Left ventricle myocardium inferior (tissue), 1 donor: ENCODE data around the gene RAPGEF4. TPM values are rescaled to one million over a fixed set of nuclear protein-coding genes. Genes with fewer than 3 reads are reported as not detected.

Experiments
- DNase-seq: peaks from one replicate; pipeline ENCODE4 v3.0.0-alpha.2; 2020
- H3K27ac ChIP-seq: fragments of 200-600 bp; replicated peaks from 2 replicates; pipeline ENCODE4 v1.8.0; 2021
- H3K27me3 ChIP-seq: fragments of 200-600 bp; 2 replicates; pipeline ENCODE4 v1.8.0; 2021; ENCODE audit warnings: low read depth
- H3K36me3 ChIP-seq: fragments of 200-600 bp; 2 replicates; pipeline ENCODE4 v1.8.0; 2021
- H3K4me1 ChIP-seq: fragments of 200-600 bp; 2 replicates; pipeline ENCODE4 v1.8.0; 2021
- H3K4me3 ChIP-seq: fragments of 200-600 bp; 2 replicates; pipeline ENCODE4 v1.8.0; 2021; ENCODE audit warnings: mild to moderate bottlenecking, moderate library complexity
- H3K9me3 ChIP-seq: fragments of 200-600 bp; replicated peaks from 2 replicates; pipeline ENCODE4 v1.8.0; 2021
- CTCF ChIP-seq: fragments of 200-600 bp; IDR thresholded peaks from 2 replicates; pipeline ENCODE4 v1.8.0; 2021; ENCODE audit warnings: antibody characterized with exemption, mild to moderate bottlenecking, borderline replicate concordance
- intact Hi-C: fragments of 100-400 bp; cut with micrococcal nuclease; formaldehyde crosslinking; loops from one replicate; pipeline ENCODE4 v1.11.0; 2022
- total RNA-seq: library from RNA; stranded (reverse); fragmentation: NEBNext Ultra II Directional; extraction: Animal tissue kit (Norgen Biotek cat#: 25700); gene quantifications from one replicate; pipeline ENCODE4 v1.2.1, GENCODE V29; 2021
- donor health status: DM: no; HTN: yes; CAD: no; lungs with severe emphysema.

RAPGEF4 gene
- total RNA-seq, 1 donor from 2014 or later, result 3.7 TPM

GRCh38 chr2:172877826-172878225 lies 142.2 kb downstream of the RAPGEF4 start:
- Histone ChIP-seq H3K27me3 (no peaks in the 10 kb centered on the region), H3K9me3 (peaks cover 4% of the 10 kb centered on the region), H3K27ac (no peak overlapping the region), H3K4me3 (no peak overlapping the region), H3K4me1 (no peaks in the 10 kb centered on the region), H3K36me3 (no peaks in the 10 kb centered on the region)
- intact Hi-C loops, result no loop called here
- no peak for DNase-seq
- no peak for TF ChIP-seq CTCF

GRCh38 chr2:172878260-172878659 lies 142.6 kb downstream of the RAPGEF4 start:
- H3K27ac ChIP-seq, result no peak overlapping the region
- no peak overlapping the region for H3K4me3 ChIP-seq
- H3K27me3 ChIP-seq, result no peaks in the 10 kb centered on the region
- no peak for DNase-seq
- intact Hi-C loops, result no loop called here
- peaks cover 4% of the 10 kb centered on the region for H3K9me3 ChIP-seq
- H3K36me3 ChIP-seq, result no peaks in the 10 kb centered on the region
- H3K4me1 ChIP-seq, result no peaks in the 10 kb centered on the region
- no peak for TF ChIP-seq CTCF

DNA sequence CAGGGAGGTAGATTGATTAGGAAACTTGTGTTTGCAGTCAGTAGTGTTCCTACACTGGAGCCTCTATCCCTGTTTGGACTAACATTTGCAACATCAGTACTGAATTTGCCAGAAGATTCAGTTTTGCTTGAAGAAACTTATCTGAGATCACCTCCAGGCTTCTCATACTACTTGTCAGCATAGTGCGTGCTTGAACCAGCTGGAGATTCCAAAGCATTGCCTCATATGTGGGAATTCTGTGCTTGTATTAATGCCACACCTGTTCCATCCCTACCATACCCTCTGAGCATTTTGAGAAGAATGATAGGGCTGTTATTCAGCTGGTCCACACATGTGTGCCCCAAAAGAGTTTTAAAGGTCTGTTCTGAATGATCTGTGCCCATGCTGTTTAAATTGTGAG lies 148.7 kb downstream of the RAPGEF4 start:
- Histone ChIP-seq H3K4me1 (peaks cover 12% of the 10 kb centered on the region), H3K27me3 (no peaks in the 10 kb centered on the region), H3K4me3 (no peak overlapping the region), H3K36me3 (no peaks in the 10 kb centered on the region), H3K27ac (no peak overlapping the region), H3K9me3 (no peaks in the 10 kb centered on the region)
- no peak for TF ChIP-seq CTCF
- DNase-seq, result no peak
- intact Hi-C loops, result no loop called here

DNA sequence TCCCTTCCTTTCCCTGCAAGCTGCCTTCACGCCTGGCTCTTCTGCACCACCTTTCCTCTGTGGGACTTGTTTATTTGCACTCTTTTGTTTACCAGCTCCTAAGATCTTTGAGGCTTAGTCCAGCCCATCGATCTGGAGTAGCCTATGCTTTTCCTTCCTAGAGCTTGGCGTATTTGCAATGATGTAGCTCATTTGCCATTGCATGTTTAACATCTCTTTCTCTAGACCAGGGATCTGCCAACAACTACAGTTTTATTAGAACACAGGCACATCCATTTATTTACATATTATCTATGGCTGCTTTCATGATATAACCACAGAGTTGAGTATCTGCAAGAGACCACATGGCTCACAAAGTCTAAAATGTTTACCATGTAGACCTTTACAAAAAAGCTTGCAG lies 150.4 kb downstream of the RAPGEF4 start:
- intact Hi-C loops, result no loop called here
- no peak for TF ChIP-seq CTCF
- Histone ChIP-seq H3K27ac (no peak overlapping the region), H3K9me3 (no peaks in the 10 kb centered on the region), H3K4me1 (peaks cover 28% of the 10 kb centered on the region), H3K36me3 (no peaks in the 10 kb centered on the region), H3K4me3 (no peak overlapping the region), H3K27me3 (no peaks in the 10 kb centered on the region)
- DNase-seq, result no peak

- no peaks in the 10 kb centered on the region for H3K36me3 ChIP-seq
- no peak for TF ChIP-seq CTCF
- no peak overlapping the region for H3K4me3 ChIP-seq
- no peaks in the 10 kb centered on the region for H3K27me3 ChIP-seq
- no peak for DNase-seq
- H3K4me1 ChIP-seq, result peaks cover 32% of the 10 kb centered on the region
- no peak overlapping the region for H3K27ac ChIP-seq
- intact Hi-C loops, result no loop called here
- no peaks in the 10 kb centered on the region for H3K9me3 ChIP-seq
These were observed 151.6 kb downstream of the RAPGEF4 start for GRCh38 chr2:172887280-172887679.
